Measurements from ENCODE around the gene PLCG1. TPM values are rescaled to one million over a fixed set of nuclear protein-coding genes. Genes with fewer than 3 reads are reported as not detected.

Gene PLCG1
- total RNA-seq, 1 experiment from 2014 or later, result 45.6 TPM

GRCh38 chr20:41142245-41142644 is 4.9 kb downstream of the PLCG1 start:
- Histone ChIP-seq H3K27me3 (ENCODE audit: insufficient read depth, low read length) (no peaks in the 10 kb centered on the region), H3K4me1 (ENCODE audit: control insufficient read depth in 1 of 2, insufficient read depth in 2 of 2, low read length in 2 of 2) (peaks cover 5 to 12% of the 10 kb centered on the region in 2 experiments; a peak in 3 of 4 replicates), H3K9me3 (ENCODE audit: control insufficient read depth in 1 of 2, insufficient read depth in 1 of 2, low read depth in 1 of 2, low read length in 2 of 2) (no peaks in the 10 kb centered on the region), H4K20me1 (ENCODE audit: insufficient read depth) (no peaks in the 10 kb centered on the region), H3K9me2 (ENCODE audit: insufficient read depth) (no peaks in the 10 kb centered on the region), H3K79me2 (ENCODE audit: insufficient read depth, low read length) (peaks cover 78% of the 10 kb centered on the region), H3K36me3 (ENCODE audit: control insufficient read depth in 1 of 2, insufficient read depth in 2 of 2, low read length in 2 of 2) (peaks cover 0 to 5% of the 10 kb centered on the region in 2 experiments; a peak in 1 of 4 replicates), H3K4me2 (ENCODE audit: low read length) (no peak overlapping the region), H3K27ac (ENCODE audit: low read depth, low read length) (no peak overlapping the region), H3K4me3 (replicated peaks in 1 of 2; ENCODE audit: low read depth in 1 of 2, low read length in 2 of 2) (no peak overlapping the region), H3K9ac (ENCODE audit: low read length) (no peak overlapping the region), H2AFZ (ENCODE audit: low read depth, low read length, poor library complexity, severe bottlenecking) (no peak overlapping the region)
- no TSS peak for BruUV-seq (replicated peaks)
- RAD21 ChIA-PET (ENCODE audit: low non-redundant PET in 1 of 2, low total read pairs in 2 of 2, uncharacterized antibody in 2 of 2, unreplicated experiment in 2 of 2), result no interaction called here
- ATAC-seq, result no peak
- POLR2A ChIA-PET, result no interaction called here
- TF ChIP-seq ZNF274 (IDR thresholded peaks at IDR 0.05; ENCODE audit: low read depth, low read length) (no peak), SP1 (IDR thresholded peaks at IDR 0.05; ENCODE audit: low read depth) (no peak), JUND (IDR thresholded peaks at IDR 0.05) (no peak), SIN3A (IDR thresholded peaks at IDR 0.05; ENCODE audit: low read depth) (no peak), ELF1 (IDR thresholded peaks at IDR 0.05; ENCODE audit: borderline replicate concordance, low read depth) (no peak), CEBPB (IDR thresholded peaks at IDR 0.05; ENCODE audit: low read depth) (no peak), POLR2AphosphoS5 (IDR thresholded peaks at IDR 0.05; ENCODE audit: low read depth, low read length) (no peak), YY1 (IDR thresholded peaks at IDR 0.05; ENCODE audit: extremely low read depth, insufficient replicate concordance, low read depth, low read length) (no peak), CTCF (IDR thresholded peaks at IDR 0.05 in 2 of 3, conservative IDR thresholded peaks at IDR 0.05 in 1 of 3; ENCODE audit: borderline replicate concordance in 1 of 3, insufficient read depth in 1 of 3, low read depth in 2 of 3, low read length in 2 of 3) (no peak), TCF7L2 (IDR thresholded peaks at IDR 0.05; ENCODE audit: borderline replicate concordance, extremely low read depth, insufficient read depth, insufficient read length) (no peak), FOSL1 (IDR thresholded peaks at IDR 0.05; ENCODE audit: low read depth) (no peak), ZFX (IDR thresholded peaks at IDR 0.05) (no peak), CBX3 (IDR thresholded peaks at IDR 0.05; ENCODE audit: low read depth) (no peak)
- intact Hi-C loops (cut with micrococcal nuclease), result no loop called here
- CTCF ChIA-PET, result no interaction called here
- no peak for DNase-seq (ENCODE audit: low read depth, low spot score)
